Activated CD4-positive, alpha-beta memory T cell treated with anti-CD3 and anti-CD28 coated beads for 36 hours (primary cell): ENCODE measurements around the gene OGFOD3. TPM values are rescaled to one million over a fixed set of nuclear protein-coding genes. Genes with fewer than 3 reads are reported as not detected.

Experiments
- CTCF ChIA-PET: fragments of 350-600 bp; sonication (Branson Sonifier 250); formaldehyde crosslinking; loops from one replicate; lab custom pipeline; 2021; ENCODE audit warnings: antibody characterized with exemption, inconsistent platforms; lab: Charles Lee
- POLR2A ChIA-PET: fragments of 350-600 bp; sonication (Branson Sonifier 250); formaldehyde crosslinking; loops from one replicate; lab custom pipeline; 2021; ENCODE audit warnings: antibody characterized with exemption; lab: Charles Lee
- DNase-seq: peaks from one replicate; pipeline ENCODE4 v3.0.0-alpha.2; 2020
- H3K27ac Mint-ChIP-seq: one replicate; pipeline ENCODE4 v1.8.0; 2021; ENCODE audit warnings: mixed read lengths
- H3K27me3 Mint-ChIP-seq: one replicate; pipeline ENCODE4 v1.8.0; 2021; ENCODE audit warnings: mixed read lengths
- H3K36me3 Mint-ChIP-seq: one replicate; pipeline ENCODE4 v1.8.0; 2021; ENCODE audit warnings: mixed read lengths
- H3K4me1 Mint-ChIP-seq: one replicate; pipeline ENCODE4 v1.8.0; 2021; ENCODE audit warnings: low read depth, mixed read lengths
- H3K4me3 Mint-ChIP-seq: one replicate; pipeline ENCODE4 v1.8.0; 2021; ENCODE audit warnings: mild to moderate bottlenecking, mixed read lengths
- H3K9me3 Mint-ChIP-seq: one replicate; pipeline ENCODE4 v1.8.0; 2021; ENCODE audit warnings: mixed read lengths
- intact Hi-C: fragments of 100-400 bp; cut with micrococcal nuclease; formaldehyde crosslinking; loops from one replicate; pipeline ENCODE4 v1.15.1; 2023
- total RNA-seq, 2 experiments: library from RNA; stranded (reverse); gene quantifications; one replicate each; pipeline ENCODE4 v1.2.3, GENCODE V29; 2021

Gene OGFOD3
- total RNA-seq, 2 experiments from 2014 or later, result 29.7 to 32.2 TPM

GRCh38 chr17:82438401-82439193 is 20.2 kb upstream of the OGFOD3 start:
- ChIA-PET POLR2A (interaction anchor here (2.5 kb wide), 1 partner anchor 10 kb away, joined by 13 read pairs; no protein-coding TSS in a partner anchor), CTCF (interaction anchor here (0.6 to 1.0 kb wide), 3 partner anchors 14 to 425 kb away, joined by 3 to 4 read pairs (median 3); no protein-coding TSS in a partner anchor)
- no peaks in the 10 kb centered on the region for H3K9me3 Mint-ChIP-seq
- DNase-seq, result no peak
- no peak overlapping the region for H3K27ac Mint-ChIP-seq
- H3K27me3 Mint-ChIP-seq, result no peaks in the 10 kb centered on the region
- H3K4me3 Mint-ChIP-seq, result no peak overlapping the region
- intact Hi-C loops, result no loop called here
- H3K36me3 Mint-ChIP-seq, result peaks cover 15% of the 10 kb centered on the region
- H3K4me1 Mint-ChIP-seq, result peaks cover 10% of the 10 kb centered on the region

- ChIA-PET POLR2A (interaction anchor here (2.5 kb wide), 1 partner anchor 12 kb away, joined by 13 read pairs; no protein-coding TSS in a partner anchor), CTCF (interaction anchor here (1.0 kb wide), 1 partner anchor 13 kb away, joined by 3 read pairs; no protein-coding TSS in a partner anchor)
- intact Hi-C loops, result no loop called here
- Mint-ChIP-seq H3K27ac (no peak overlapping the region), H3K4me1 (peaks cover 10% of the 10 kb centered on the region), H3K36me3 (peaks cover 7% of the 10 kb centered on the region), H3K9me3 (no peaks in the 10 kb centered on the region), H3K27me3 (no peaks in the 10 kb centered on the region), H3K4me3 (no peak overlapping the region)
- no peak for DNase-seq
Measured at GRCh38 chr17:82437325-82437668, 18.9 kb upstream of the OGFOD3 start.

DNA sequence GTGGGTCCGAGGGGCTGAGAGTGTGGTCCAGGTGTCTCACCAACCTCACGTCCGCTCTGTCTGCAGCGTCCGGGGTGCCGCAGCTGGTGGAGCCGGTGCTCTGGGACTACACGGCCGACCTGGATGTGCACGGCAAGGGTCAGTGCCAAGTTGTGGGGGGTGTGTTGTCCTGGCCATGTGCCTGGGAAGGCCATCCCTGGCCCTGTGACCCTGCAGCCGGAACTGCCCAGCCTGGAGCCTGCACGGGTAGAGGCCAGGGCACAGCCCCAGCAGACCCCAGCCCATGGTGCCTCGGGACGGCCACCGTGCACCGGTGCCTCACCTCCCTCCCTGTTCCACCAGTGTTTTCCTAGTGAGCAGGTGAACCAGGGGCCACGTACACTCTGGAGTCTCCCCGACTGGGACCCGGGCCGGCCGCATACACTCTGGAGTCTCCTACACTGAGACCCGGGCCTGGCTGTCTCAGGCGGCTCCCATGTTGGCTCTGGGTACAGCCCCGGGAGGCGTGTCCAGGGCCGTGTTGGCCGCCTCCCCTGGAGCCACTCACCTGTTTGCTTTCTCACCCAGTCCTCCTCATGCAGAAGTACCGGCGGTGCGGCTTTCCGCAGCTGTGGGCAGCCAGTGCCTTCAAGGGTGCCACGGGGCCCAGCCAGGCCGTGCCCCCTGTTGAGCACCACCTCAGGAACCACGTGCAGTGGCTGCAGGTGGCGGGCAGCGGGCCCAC is 18.4 kb upstream of the OGFOD3 start:
- no peak overlapping the region for H3K27ac Mint-ChIP-seq
- ChIA-PET POLR2A (interaction anchor here (2.5 kb wide), 1 partner anchor 12 kb away, joined by 13 read pairs; no protein-coding TSS in a partner anchor), CTCF (interaction anchor here (1.0 kb wide), 1 partner anchor 12 kb away, joined by 3 read pairs; no protein-coding TSS in a partner anchor)
- H3K9me3 Mint-ChIP-seq, result no peaks in the 10 kb centered on the region
- peaks cover 10% of the 10 kb centered on the region for H3K4me1 Mint-ChIP-seq
- no peak for DNase-seq
- no peaks in the 10 kb centered on the region for H3K27me3 Mint-ChIP-seq
- intact Hi-C loops, result no loop called here
- H3K4me3 Mint-ChIP-seq, result no peak overlapping the region
- peaks cover 7% of the 10 kb centered on the region for H3K36me3 Mint-ChIP-seq

DNA sequence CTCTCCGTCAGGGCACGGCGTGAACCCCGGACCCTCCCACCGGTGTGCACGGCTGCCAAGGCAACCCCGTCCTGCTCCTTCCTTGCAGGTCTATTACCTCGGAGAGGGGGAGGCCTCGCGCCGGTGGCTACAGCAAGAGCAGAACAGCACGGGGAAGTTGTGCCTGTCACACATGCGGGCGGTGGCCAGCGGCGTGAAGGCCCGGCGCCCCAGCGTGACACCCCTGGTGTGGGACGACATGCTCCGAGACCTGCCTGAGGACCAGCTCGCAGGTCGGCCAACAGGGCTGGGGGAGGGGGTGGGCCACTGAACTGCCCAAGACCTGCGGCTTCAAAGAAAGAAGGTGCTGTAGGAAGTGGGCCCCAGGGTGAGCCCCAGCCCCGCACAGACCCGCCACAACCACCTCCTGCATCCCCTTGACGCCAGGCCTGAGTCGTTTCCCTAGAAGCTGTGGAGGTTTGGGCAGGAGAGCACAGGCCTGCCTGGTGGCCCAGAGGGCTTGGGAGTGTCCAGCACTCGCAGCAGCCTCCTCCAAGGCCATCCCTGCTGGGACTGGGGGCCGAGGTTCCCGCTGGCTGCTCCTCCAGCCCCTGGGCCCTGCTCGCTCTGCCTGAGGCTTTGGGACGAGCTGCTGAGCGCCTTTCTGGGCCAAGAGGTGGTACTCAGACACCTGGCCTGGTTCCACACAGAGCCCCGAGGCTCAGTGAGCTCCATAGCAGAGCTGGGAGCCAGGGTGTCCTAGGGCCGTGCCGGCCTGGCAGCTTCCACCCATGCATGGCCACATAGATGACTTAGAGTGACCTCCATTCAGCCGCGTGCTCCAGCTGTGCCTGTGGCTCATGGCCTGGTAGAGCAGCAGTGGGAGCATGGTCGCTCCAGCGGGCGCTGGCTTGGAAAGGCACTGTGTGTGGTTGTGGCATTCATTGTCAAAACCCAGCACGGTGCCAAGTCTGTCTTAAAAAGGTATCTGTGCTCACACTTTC is 17.5 kb upstream of the OGFOD3 start:
- Mint-ChIP-seq H3K4me3 (no peak overlapping the region), H3K36me3 (peaks cover 7% of the 10 kb centered on the region), H3K27me3 (no peaks in the 10 kb centered on the region), H3K27ac (no peak overlapping the region), H3K9me3 (no peaks in the 10 kb centered on the region), H3K4me1 (peaks cover 10% of the 10 kb centered on the region)
- ChIA-PET CTCF (no interaction called here), POLR2A (no interaction called here)
- DNase-seq, result no peak
- intact Hi-C loops, result no loop called here

DNA sequence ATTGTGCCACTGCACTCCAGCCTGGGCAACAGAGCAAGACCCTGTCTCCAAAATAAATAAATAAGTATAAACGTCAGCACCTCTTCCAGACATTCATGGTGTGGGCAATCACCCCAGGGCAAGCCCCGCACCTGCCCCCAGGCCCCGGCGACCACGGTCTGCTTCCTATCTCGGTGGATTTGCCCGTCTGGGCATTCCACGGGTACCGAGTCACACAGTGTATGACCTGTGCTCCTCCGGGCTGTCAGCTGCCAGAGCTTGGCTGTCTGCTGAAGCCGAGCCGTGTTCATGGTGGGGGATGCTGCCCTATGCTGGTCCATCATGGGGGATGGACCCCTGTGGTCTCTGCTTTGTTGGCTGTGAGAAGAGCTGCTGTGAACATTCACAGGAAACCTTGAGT is 16.7 kb upstream of the OGFOD3 start:
- H3K9me3 Mint-ChIP-seq, result no peaks in the 10 kb centered on the region
- H3K36me3 Mint-ChIP-seq, result peaks cover 3% of the 10 kb centered on the region
- H3K27me3 Mint-ChIP-seq, result no peaks in the 10 kb centered on the region
- H3K4me3 Mint-ChIP-seq, result no peak overlapping the region
- ChIA-PET CTCF (no interaction called here), POLR2A (no interaction called here)
- intact Hi-C loops, result no loop called here
- no peak for DNase-seq
- peaks cover 5% of the 10 kb centered on the region for H3K4me1 Mint-ChIP-seq
- no peak overlapping the region for H3K27ac Mint-ChIP-seq

- CTCF ChIA-PET, result no interaction called here
- intact Hi-C loops, result no loop called here
- H3K4me1 Mint-ChIP-seq, result peaks cover 12% of the 10 kb centered on the region
- DNase-seq, result peak; percentile 56
- POLR2A ChIA-PET, result no interaction called here
- H3K9me3 Mint-ChIP-seq, result no peaks in the 10 kb centered on the region
- H3K4me3 Mint-ChIP-seq, result no peak overlapping the region
- H3K27ac Mint-ChIP-seq, result no peak overlapping the region
- H3K36me3 Mint-ChIP-seq, result peaks cover 1% of the 10 kb centered on the region
- H3K27me3 Mint-ChIP-seq, result no peaks in the 10 kb centered on the region
Measured at GRCh38 chr17:82434216-82434565, 15.8 kb upstream of the OGFOD3 start.

GRCh38 chr17:82433560-82434215 is 15.3 kb upstream of the OGFOD3 start:
- H3K4me3 Mint-ChIP-seq, result no peak overlapping the region
- peaks cover 1% of the 10 kb centered on the region for H3K36me3 Mint-ChIP-seq
- no peak overlapping the region for H3K27ac Mint-ChIP-seq
- H3K9me3 Mint-ChIP-seq, result no peaks in the 10 kb centered on the region
- ChIA-PET CTCF (no interaction called here), POLR2A (no interaction called here)
- DNase-seq, result no peak
- intact Hi-C loops, result no loop called here
- no peaks in the 10 kb centered on the region for H3K27me3 Mint-ChIP-seq
- H3K4me1 Mint-ChIP-seq, result peaks cover 13% of the 10 kb centered on the region

- Mint-ChIP-seq H3K4me1 (peaks cover 13% of the 10 kb centered on the region), H3K4me3 (no peak overlapping the region), H3K27me3 (no peaks in the 10 kb centered on the region), H3K27ac (no peak overlapping the region), H3K9me3 (no peaks in the 10 kb centered on the region), H3K36me3 (peaks cover 1% of the 10 kb centered on the region)
- CTCF ChIA-PET, result interaction anchor here (0.7 kb wide), 1 partner anchor 14 kb away, joined by 3 read pairs; no protein-coding TSS in a partner anchor
- intact Hi-C loops, result no loop called here
- POLR2A ChIA-PET, result interaction anchor here (0.6 kb wide), 1 partner anchor 24 kb away, joined by 6 read pairs; no protein-coding TSS in a partner anchor
- DNase-seq, result no peak
Measured at GRCh38 chr17:82432017-82432416, 13.6 kb upstream of the OGFOD3 start.

GRCh38 chr17:82429824-82430223 is 11.4 kb upstream of the OGFOD3 start:
- ChIA-PET POLR2A (no interaction called here), CTCF (no interaction called here)
- no peaks in the 10 kb centered on the region for H3K27me3 Mint-ChIP-seq
- no peak overlapping the region for H3K4me3 Mint-ChIP-seq
- no peak for DNase-seq
- H3K4me1 Mint-ChIP-seq, result peaks cover 13% of the 10 kb centered on the region
- intact Hi-C loops, result no loop called here
- H3K36me3 Mint-ChIP-seq, result peaks cover 1% of the 10 kb centered on the region
- H3K27ac Mint-ChIP-seq, result no peak overlapping the region
- H3K9me3 Mint-ChIP-seq, result no peaks in the 10 kb centered on the region

DNA sequence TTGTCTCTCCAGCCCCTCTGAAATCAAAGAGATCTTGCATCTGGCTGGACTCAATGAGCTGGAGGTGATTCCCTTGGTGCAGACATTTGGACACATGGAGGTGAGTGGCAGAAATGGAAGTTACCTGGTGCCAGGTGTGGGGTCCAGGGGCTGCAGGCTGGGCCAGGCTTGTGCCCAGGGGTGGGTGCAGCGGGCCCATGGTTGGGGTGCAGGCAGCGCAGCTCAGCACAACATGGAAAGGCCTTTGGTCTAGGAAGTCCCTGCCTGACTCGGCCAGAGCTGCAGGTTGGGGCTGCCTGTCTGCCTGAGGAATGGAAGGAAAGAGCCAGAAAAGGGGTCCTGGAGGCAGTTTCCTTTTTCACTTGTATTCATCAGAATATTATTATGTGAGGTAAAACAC is 10.2 kb upstream of the OGFOD3 start:
- Mint-ChIP-seq H3K9me3 (no peaks in the 10 kb centered on the region), H3K4me1 (peaks cover 8% of the 10 kb centered on the region), H3K4me3 (no peak overlapping the region), H3K27ac (no peak overlapping the region), H3K27me3 (no peaks in the 10 kb centered on the region), H3K36me3 (no peaks in the 10 kb centered on the region)
- intact Hi-C loops, result no loop called here
- ChIA-PET POLR2A (no interaction called here), CTCF (no interaction called here)
- DNase-seq, result no peak

DNA sequence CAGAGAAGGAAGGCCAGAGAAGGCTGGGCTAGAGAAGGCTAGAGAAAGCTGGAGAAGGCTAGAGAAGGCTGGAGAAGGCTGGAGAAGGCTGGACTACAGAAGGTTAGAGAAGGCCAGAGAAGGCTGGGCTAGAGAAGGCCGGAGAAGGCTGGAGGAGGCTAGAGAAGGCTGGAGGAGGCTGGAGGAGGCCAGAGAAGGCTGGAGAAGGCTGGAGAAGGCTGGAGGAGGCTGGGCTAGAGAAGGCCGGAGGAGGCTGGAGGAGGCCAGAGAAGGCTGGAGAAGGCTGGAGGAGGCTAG is 6.4 kb upstream of the OGFOD3 start:
- ChIA-PET CTCF (interaction anchor here (0.6 to 1.5 kb wide), 19 partner anchors 10 to 305 kb away, joined by 3 to 9 read pairs (median 3); no protein-coding TSS in a partner anchor), POLR2A (interaction anchor here (0.8 kb wide), 1 partner anchor 157 kb away, joined by 3 read pairs; no protein-coding TSS in a partner anchor)
- Mint-ChIP-seq H3K9me3 (no peaks in the 10 kb centered on the region), H3K27me3 (no peaks in the 10 kb centered on the region), H3K4me3 (no peak overlapping the region), H3K36me3 (peaks cover 10% of the 10 kb centered on the region), H3K4me1 (peaks cover 10% of the 10 kb centered on the region), H3K27ac (no peak overlapping the region)
- DNase-seq, result no peak
- intact Hi-C loops, result no loop called here
